Tibial nerve (tissue), 4 donors: Measurements from ENCODE around the gene CNTNAP4. TPM values are rescaled to one million over a fixed set of nuclear protein-coding genes. Genes with fewer than 3 reads are reported as not detected.

ENCODE experiments used
- DNase-seq, 2 donors: peaks; one replicate each; pipeline ENCODE4 v3.0.0-alpha.2; 2019; ENCODE audit warnings: low spot score in 2 of 2
- H3K27ac ChIP-seq, 4 donors: fragments of 200-600 bp; sonication (generic) in 3 of 4; one replicate each; pipeline ENCODE4 v1.5.1; 2017 to 2019; ENCODE audit warnings: mild to moderate bottlenecking in 1 of 4
- H3K27me3 ChIP-seq, 2 donors: fragments of 200-600 bp; sonication (generic) in 1 of 2; one replicate each; pipeline versions ENCODE4 v1.5.1 to v1.6.0; 2017 to 2019
- H3K36me3 ChIP-seq, 3 donors: fragments of 200-600 bp; sonication (generic); one replicate each; pipeline ENCODE4 v1.5.1; 2018 to 2019
- H3K4me1 ChIP-seq, 4 donors: fragments of 200-600 bp; sonication (generic) in 3 of 4; one replicate each; pipeline ENCODE4 v1.5.1; 2017 to 2019
- H3K4me3 ChIP-seq, 4 donors: fragments of 200-600 bp; sonication (generic) in 3 of 4; one replicate each; pipeline ENCODE4 v1.5.1; 2017 to 2019; ENCODE audit warnings: mild to moderate bottlenecking in 1 of 4, moderate library complexity in 1 of 4
- H3K9me3 ChIP-seq, 4 donors: fragments of 200-600 bp; sonication (generic) in 3 of 4; one replicate each; pipeline ENCODE4 v1.5.1; 2017 to 2019
- EP300 ChIP-seq, 2 donors: sonication (generic); formaldehyde crosslinking; IDR thresholded peaks; one replicate each; pipeline ENCODE4 v1.6.1; 2017; ENCODE audit warnings: antibody characterized with exemption in 2 of 2, mild to moderate bottlenecking in 1 of 2
- POLR2A ChIP-seq, 2 donors: fragments of 450-650 bp; IDR thresholded peaks; one replicate each; pipeline ENCODE4 v1.6.1; 2017; ENCODE audit warnings: antibody characterized with exemption in 2 of 2, mild to moderate bottlenecking in 2 of 2, moderate library complexity in 2 of 2
- WGBS, 2 donors: methylation state at CpG; one replicate each; pipeline ENCODE4 v1.1.5; 2018; 5-methylcytosine and 5-hydroxymethylcytosine counted together
- total RNA-seq, 4 donors: library from RNA; depleted of rRNA; stranded (reverse); fragments of >200 nt; gene quantifications; one replicate each; pipeline ENCODE4 v1.1.0, GENCODE V29; 2016
- TF ChIP-seq, protein P1 (sequence below), 5 experiments: fragments of 200-600 bp in 3 of 5; fragments of 450-650 bp in 2 of 5; sonication (generic) in 3 of 5; IDR thresholded peaks; one replicate each; pipeline ENCODE4 v1.5.1; 2016 to 2019; ENCODE audit warnings: antibody characterized with exemption in 5 of 5, mild to moderate bottlenecking in 3 of 5, moderate library complexity in 2 of 5

The CNTNAP4 gene
- total RNA-seq, 4 donors from 2014 or later: 0.22 to 0.30 TPM; not detected in 2

DNA sequence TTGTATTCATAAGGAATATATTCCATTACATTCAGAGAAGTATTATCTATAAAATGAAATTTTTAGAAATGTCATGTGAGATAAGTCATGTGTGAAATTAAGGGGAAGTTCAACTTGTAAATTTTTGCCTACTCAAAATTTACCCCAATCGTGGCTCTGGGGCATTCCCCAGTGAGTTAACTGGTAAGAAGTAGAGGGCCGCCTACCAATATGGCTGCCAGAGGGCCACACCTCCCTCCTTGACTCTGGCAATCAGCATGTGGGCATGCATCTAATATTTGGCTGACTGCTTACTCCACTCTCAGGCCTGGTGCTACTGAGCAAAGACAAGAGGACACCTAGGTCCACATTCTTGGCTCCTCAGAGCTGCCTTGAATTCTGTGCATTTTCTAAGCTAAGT, 39.7 kb upstream of the CNTNAP4 start:
- H3K9me3 ChIP-seq: no peaks in the 10 kb centered on the region
- no peak overlapping the region for H3K4me3 ChIP-seq
- no peak for TF ChIP-seq POLR2A (IDR thresholded peaks at IDR 0.05)
- TF ChIP-seq, protein P1, sequence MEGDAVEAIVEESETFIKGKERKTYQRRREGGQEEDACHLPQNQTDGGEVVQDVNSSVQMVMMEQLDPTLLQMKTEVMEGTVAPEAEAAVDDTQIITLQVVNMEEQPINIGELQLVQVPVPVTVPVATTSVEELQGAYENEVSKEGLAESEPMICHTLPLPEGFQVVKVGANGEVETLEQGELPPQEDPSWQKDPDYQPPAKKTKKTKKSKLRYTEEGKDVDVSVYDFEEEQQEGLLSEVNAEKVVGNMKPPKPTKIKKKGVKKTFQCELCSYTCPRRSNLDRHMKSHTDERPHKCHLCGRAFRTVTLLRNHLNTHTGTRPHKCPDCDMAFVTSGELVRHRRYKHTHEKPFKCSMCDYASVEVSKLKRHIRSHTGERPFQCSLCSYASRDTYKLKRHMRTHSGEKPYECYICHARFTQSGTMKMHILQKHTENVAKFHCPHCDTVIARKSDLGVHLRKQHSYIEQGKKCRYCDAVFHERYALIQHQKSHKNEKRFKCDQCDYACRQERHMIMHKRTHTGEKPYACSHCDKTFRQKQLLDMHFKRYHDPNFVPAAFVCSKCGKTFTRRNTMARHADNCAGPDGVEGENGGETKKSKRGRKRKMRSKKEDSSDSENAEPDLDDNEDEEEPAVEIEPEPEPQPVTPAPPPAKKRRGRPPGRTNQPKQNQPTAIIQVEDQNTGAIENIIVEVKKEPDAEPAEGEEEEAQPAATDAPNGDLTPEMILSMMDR (IDR thresholded peaks at IDR 0.05): no peak
- no peak for TF ChIP-seq EP300 (IDR thresholded peaks at IDR 0.05)
- DNase-seq: no peak
- H3K36me3 ChIP-seq: no peaks in the 10 kb centered on the region
- H3K4me1 ChIP-seq: no peaks in the 10 kb centered on the region
- no peak overlapping the region for H3K27ac ChIP-seq
- no peaks in the 10 kb centered on the region for H3K27me3 ChIP-seq
- WGBS, 2 donors: 51 to 73% methylated on average over 2 of the region's 2 CpGs

DNA sequence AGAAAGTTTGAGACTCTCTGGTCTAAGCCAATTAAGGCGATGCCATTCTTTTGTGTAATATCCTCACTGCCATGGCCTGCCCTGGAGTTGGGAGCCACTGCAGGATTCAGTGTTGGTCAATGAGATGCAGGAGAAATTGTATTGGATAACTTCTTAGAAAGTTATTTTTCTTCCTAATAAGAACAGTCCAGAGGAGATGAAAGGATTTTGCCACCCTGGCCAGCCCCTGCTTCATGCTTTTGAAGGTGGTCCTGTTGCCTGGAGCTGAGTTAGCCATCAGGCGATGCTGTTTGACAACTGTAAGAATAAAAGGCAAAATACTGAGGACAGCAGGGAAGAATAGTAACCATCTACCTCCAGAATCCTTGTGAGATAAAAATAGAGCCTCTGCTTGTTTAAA, 35.4 kb upstream of the CNTNAP4 start:
- no peak overlapping the region for H3K27ac ChIP-seq
- H3K4me3 ChIP-seq: no peak overlapping the region
- TF ChIP-seq, protein P1 (IDR thresholded peaks at IDR 0.05): no peak
- no peak for TF ChIP-seq EP300 (IDR thresholded peaks at IDR 0.05)
- H3K36me3 ChIP-seq: no peaks in the 10 kb centered on the region
- no peaks in the 10 kb centered on the region for H3K9me3 ChIP-seq
- DNase-seq: no peak
- 89 to 98% methylated on average over 2 of the region's 2 CpGs for WGBS, 2 donors
- no peaks in the 10 kb centered on the region for H3K4me1 ChIP-seq
- no peaks in the 10 kb centered on the region for H3K27me3 ChIP-seq

DNA sequence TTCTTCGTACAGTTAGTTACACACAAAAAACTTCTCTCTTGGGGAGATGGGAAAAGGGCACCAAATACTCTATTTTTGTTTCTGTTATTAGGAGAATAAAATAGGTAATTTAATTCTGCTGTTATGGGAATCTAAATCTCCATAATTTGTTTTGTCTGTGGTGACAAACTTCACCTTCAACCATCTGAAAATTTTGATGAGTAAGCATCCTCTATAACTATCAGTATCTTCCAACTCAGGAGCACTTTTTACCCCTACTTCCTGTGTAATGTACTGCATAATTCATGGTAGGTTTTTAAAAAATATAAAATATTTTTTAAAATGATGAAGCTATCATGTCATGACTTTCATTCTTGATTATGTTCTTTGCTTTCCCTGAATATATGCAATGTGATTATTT, 33.6 kb upstream of the CNTNAP4 start:
- DNase-seq: no peak
- no peaks in the 10 kb centered on the region for H3K9me3 ChIP-seq
- TF ChIP-seq EP300 (IDR thresholded peaks at IDR 0.05): no peak
- TF ChIP-seq POLR2A (IDR thresholded peaks at IDR 0.05): no peak
- TF ChIP-seq, protein P1 (IDR thresholded peaks at IDR 0.05): no peak
- WGBS, 2 donors: 85 to 93% methylated on average over 1 of the region's 1 CpG
- H3K27me3 ChIP-seq: no peaks in the 10 kb centered on the region
- H3K36me3 ChIP-seq: no peaks in the 10 kb centered on the region
- H3K4me3 ChIP-seq: no peak overlapping the region
- H3K4me1 ChIP-seq: no peaks in the 10 kb centered on the region
- H3K27ac ChIP-seq: no peak overlapping the region

DNA sequence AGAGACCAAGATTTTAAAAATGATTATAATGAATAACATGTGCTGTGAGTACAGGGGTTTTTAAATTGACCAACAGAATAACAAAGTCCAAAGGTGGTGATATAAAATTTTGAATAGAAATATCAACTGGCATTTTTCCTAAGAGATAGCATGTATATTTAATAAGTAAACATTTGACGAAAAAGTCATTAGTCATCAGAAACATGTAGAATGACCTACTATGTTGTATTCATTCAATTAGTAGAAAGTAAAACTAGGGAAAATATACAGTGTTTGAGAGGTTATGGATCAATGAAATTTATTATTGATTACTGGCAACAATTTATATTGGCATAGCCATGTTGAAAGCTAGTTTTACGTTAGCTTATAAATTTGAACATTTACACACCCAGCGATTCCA, 30.6 kb upstream of the CNTNAP4 start:
- Histone ChIP-seq H3K9me3 (no peaks in the 10 kb centered on the region), H3K27me3 (no peaks in the 10 kb centered on the region), H3K4me1 (no peaks in the 10 kb centered on the region), H3K36me3 (no peaks in the 10 kb centered on the region), H3K27ac (no peak overlapping the region), H3K4me3 (no peak overlapping the region)
- DNase-seq: no peak
- 85 to 89% methylated on average over 3 of the region's 3 CpGs for WGBS, 2 donors
- TF ChIP-seq POLR2A (IDR thresholded peaks at IDR 0.05) (no peak), EP300 (IDR thresholded peaks at IDR 0.05) (no peak)
- TF ChIP-seq, protein P1 (IDR thresholded peaks at IDR 0.05): no peak

DNA sequence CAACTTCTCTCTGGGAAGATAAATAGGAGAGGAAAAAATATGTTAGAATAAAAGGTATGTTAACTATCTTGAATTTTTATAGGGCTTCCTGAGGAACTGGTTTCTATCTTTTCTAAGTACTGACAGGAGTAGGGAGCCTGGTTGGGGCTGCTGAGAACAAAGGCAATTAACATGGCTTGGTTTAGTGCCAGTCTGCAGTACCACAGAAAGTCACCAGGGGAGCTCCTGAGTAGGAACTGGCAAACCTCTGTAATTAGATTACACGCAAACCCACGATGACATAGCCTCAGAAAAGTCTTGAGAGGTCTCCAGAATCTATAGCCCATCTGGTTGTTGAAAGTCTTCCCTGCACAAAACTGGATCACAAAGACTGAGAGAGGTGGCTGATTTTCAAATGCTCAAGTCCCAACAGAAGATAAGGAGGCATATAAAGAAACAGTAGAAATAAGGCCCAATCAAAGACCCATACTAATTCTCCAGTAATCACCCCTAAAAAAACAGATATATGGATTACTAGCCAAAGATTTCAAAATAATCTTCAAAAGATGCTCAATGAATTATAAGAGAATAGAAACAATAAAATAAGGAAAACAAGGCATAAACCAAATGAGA, 11.7 kb upstream of the CNTNAP4 start:
- no peak for DNase-seq
- 18 to 22% methylated on average over 2 of the region's 2 CpGs for WGBS, 2 donors
- no peak overlapping the region for H3K27ac ChIP-seq
- no peaks in the 10 kb centered on the region for H3K4me1 ChIP-seq
- peaks cover 0 to 10% (median 0%) of the 10 kb centered on the region in 4 donors for H3K9me3 ChIP-seq
- no peaks in the 10 kb centered on the region for H3K36me3 ChIP-seq
- no peak overlapping the region for H3K4me3 ChIP-seq
- no peaks in the 10 kb centered on the region for H3K27me3 ChIP-seq
- no peak for TF ChIP-seq EP300 (IDR thresholded peaks at IDR 0.05)
- TF ChIP-seq, protein P1 (IDR thresholded peaks at IDR 0.05): peak in 1 of 5 experiments; percentile 10
- no peak for TF ChIP-seq POLR2A (IDR thresholded peaks at IDR 0.05)
